ENCODE data around the gene C1QL3.
A peak's percentile ranks its signal among the peaks of the same experiment; 100 is the strongest.

C1QL3 gene

GRCh38 chr10:16521311-16522016, at the start of gene C1QL3:
C1QL3 (minus strand) TSS chr10:16521879; CDS start chr10:16521065, 814 bp downstream.
- TF ChIP-seq CTCF (IDR thresholded peaks at IDR 0.05; ENCODE audit: insufficient read depth, low read length, poor library complexity, severe bottlenecking) = no peak
- Histone ChIP-seq H3K36me3 (ENCODE audit: control insufficient read depth, insufficient read depth, low read length) (no peaks in the 10 kb centered on the region), H3K4me3 (replicated peaks; ENCODE audit: low read depth, low read length) (peak within 1 kb of the TSS; percentile 55), H3K27me3 (replicated peaks; ENCODE audit: control insufficient read depth, insufficient read depth, low read length) (no peaks in the 10 kb centered on the region; the same call in none of the 2 replicates)
- peak; percentile 35 for DNase-seq (ENCODE audit: extremely low read depth, insufficient read length)

DNA sequence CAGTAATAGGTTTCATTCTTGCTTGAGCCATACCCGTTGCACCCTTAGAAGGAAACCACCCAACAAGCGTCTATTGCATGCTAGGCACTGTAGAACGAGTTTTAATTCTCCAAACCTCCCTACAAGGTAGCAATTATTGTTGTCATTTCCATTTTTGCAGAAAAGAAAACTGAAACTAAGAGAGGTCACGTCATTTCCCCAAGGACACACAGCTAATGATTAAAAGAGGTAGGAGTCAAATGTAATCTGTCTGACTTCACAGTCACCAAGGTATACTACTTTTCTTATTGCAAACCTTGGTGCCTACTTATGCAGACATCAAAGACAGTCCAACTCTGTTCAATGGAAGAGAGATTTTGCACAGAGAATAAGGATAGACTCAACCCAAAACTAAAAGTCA, 49.1 kb upstream of the C1QL3 start:
- no peak for TF ChIP-seq CTCF (IDR thresholded peaks at IDR 0.05; ENCODE audit: insufficient read depth, low read length, poor library complexity, severe bottlenecking)
- H3K36me3 ChIP-seq (ENCODE audit: control insufficient read depth, insufficient read depth, low read length) = no peaks in the 10 kb centered on the region
- H3K4me3 ChIP-seq (replicated peaks; ENCODE audit: low read depth, low read length) = 0 out of 2 replicates have a peak overlapping the region, but pooled peaks have one; percentile 6
- no peaks in the 10 kb centered on the region for H3K27me3 ChIP-seq (replicated peaks; ENCODE audit: control insufficient read depth, insufficient read depth, low read length)
- peak; percentile 57 for DNase-seq (ENCODE audit: extremely low read depth, insufficient read length)

GRCh38 chr10:16566202-16566805, 44.6 kb upstream of the C1QL3 start:
- no peak for TF ChIP-seq CTCF (IDR thresholded peaks at IDR 0.05; ENCODE audit: insufficient read depth, low read length, poor library complexity, severe bottlenecking)
- H3K36me3 ChIP-seq (ENCODE audit: control insufficient read depth, insufficient read depth, low read length) = no peaks in the 10 kb centered on the region
- DNase-seq (ENCODE audit: extremely low read depth, insufficient read length) = no peak
- no peaks in the 10 kb centered on the region for H3K27me3 ChIP-seq (replicated peaks; ENCODE audit: control insufficient read depth, insufficient read depth, low read length)
- no peak overlapping the region for H3K4me3 ChIP-seq (replicated peaks; ENCODE audit: low read depth, low read length)

DNA sequence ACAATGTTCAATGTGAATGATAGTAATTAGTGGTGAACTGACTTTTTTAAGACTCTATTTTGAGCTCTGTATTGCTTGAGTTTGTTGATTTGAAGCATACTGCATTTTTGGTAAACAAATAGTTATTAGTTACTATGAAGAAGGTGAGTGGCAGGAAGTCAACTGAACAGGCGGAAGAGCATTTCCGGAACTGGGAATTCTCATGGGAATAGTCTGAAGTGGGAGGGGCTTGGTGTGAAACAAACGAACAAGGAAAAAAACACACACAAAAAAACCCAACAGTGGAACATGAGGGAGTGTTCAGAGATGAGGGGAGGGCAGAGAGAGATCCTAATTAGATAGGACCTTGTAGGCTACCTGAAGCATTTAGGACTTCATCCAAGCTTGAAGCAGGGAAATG, 43.9 kb upstream of the C1QL3 start:
- TF ChIP-seq CTCF (IDR thresholded peaks at IDR 0.05; ENCODE audit: insufficient read depth, low read length, poor library complexity, severe bottlenecking) = no peak
- Histone ChIP-seq H3K4me3 (replicated peaks; ENCODE audit: low read depth, low read length) (no peak overlapping the region), H3K27me3 (replicated peaks; ENCODE audit: control insufficient read depth, insufficient read depth, low read length) (no peaks in the 10 kb centered on the region), H3K36me3 (ENCODE audit: control insufficient read depth, insufficient read depth, low read length) (no peaks in the 10 kb centered on the region)
- no peak for DNase-seq (ENCODE audit: extremely low read depth, insufficient read length)

DNA sequence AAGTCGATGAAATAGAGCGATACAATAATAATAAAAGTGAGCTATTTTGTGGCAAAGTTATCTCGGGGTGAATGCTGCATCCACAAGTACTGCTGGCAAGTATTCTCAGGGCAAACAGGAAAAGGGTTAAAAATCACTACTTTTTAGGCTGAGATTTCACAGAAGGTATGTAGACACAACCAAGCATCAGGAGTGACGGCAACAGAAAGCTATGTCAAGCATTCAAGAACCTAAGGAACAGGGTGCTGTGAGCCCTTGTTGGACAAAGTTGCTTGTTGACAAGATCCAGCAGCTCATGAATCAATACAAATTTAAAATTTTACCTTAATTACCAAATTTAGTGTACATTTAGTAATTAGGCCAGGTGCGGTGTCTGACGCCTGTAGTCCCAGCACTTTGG, 41.2 kb upstream of the C1QL3 start:
- no peaks in the 10 kb centered on the region for H3K36me3 ChIP-seq (ENCODE audit: control insufficient read depth, insufficient read depth, low read length)
- H3K4me3 ChIP-seq (replicated peaks; ENCODE audit: low read depth, low read length) = no peak overlapping the region
- H3K27me3 ChIP-seq (replicated peaks; ENCODE audit: control insufficient read depth, insufficient read depth, low read length) = no peaks in the 10 kb centered on the region
- DNase-seq (ENCODE audit: extremely low read depth, insufficient read length) = no peak
- TF ChIP-seq CTCF (IDR thresholded peaks at IDR 0.05; ENCODE audit: insufficient read depth, low read length, poor library complexity, severe bottlenecking) = no peak

Measured in GM06990 (cell line).